SIG-M5 treated with dmso at 0.1 percent for 504 hours (cell line): ENCODE data around the gene TAPBPL.
"Not testable (repeated sequence)": the region's sequence is repeated elsewhere in the genome, so short reads cannot be mapped to it uniquely, and the experiment has no call there.

ENCODE experiments used
- DNase-seq: peaks from one replicate; lab custom pipeline; 2025; ENCODE audit not compliant: unreplicated experiment; lab: John Stamatoyannopoulos, UW

Gene TAPBPL

GRCh38 chr12:6462234-6462995, 10.6 kb downstream of the TAPBPL start:
- DNase-seq = no peak

GRCh38 chr12:6463216-6463615, 11.4 kb downstream of the TAPBPL start:
- no peak for DNase-seq

- DNase-seq = no peak
Measured at GRCh38 chr12:6463858-6464257, 12.0 kb downstream of the TAPBPL start.

- DNase-seq = no peak
Measured at GRCh38 chr12:6464531-6464930, 12.7 kb downstream of the TAPBPL start.

- peak; percentile 48 for DNase-seq
Measured at GRCh38 chr12:6465467-6466183, 13.8 kb downstream of the TAPBPL start.

GRCh38 chr12:6466184-6466573, 14.3 kb downstream of the TAPBPL start:
- no peak for DNase-seq

- not testable (repeated sequence) for DNase-seq
Measured at GRCh38 chr12:6466751-6467150, 14.9 kb downstream of the TAPBPL start.

GRCh38 chr12:6467571-6468282, 15.9 kb downstream of the TAPBPL start:
- not testable (repeated sequence) for DNase-seq

GRCh38 chr12:6468283-6468575, 16.4 kb downstream of the TAPBPL start:
- DNase-seq = no peak

- no peak for DNase-seq
Measured at GRCh38 chr12:6469092-6469491, 17.2 kb downstream of the TAPBPL start.

- DNase-seq = no peak
Measured at GRCh38 chr12:6469609-6470374, 17.9 kb downstream of the TAPBPL start.

GRCh38 chr12:6470375-6471163, 18.7 kb downstream of the TAPBPL start, which contains the start of gene VAMP1:
Gene VAMP1, minus strand, starts transcription at chr12:6470677. Its CDS starts 146 bp downstream, at chr12:6470531.
- DNase-seq = peak; percentile 98

GRCh38 chr12:6471989-6472360, 20.1 kb downstream of the TAPBPL start:
- no peak for DNase-seq

GRCh38 chr12:6472491-6472890, 20.6 kb downstream of the TAPBPL start:
- DNase-seq = no peak

- DNase-seq = not testable (repeated sequence)
Measured at GRCh38 chr12:6475233-6475975, 23.6 kb downstream of the TAPBPL start.

GRCh38 chr12:6476489-6476888, 24.6 kb downstream of the TAPBPL start:
- no peak for DNase-seq

- not testable (repeated sequence) for DNase-seq
Measured at GRCh38 chr12:6477601-6478377, 25.9 kb downstream of the TAPBPL start.

- no peak for DNase-seq
Measured at GRCh38 chr12:6478416-6478815, 26.6 kb downstream of the TAPBPL start.

- DNase-seq = no peak
Measured at GRCh38 chr12:6488240-6488639, 36.4 kb downstream of the TAPBPL start.
